Activated naive CD4-positive, alpha-beta T cell (primary cell): Measurements from ENCODE around the gene NFIC.
"Not testable (repeated sequence)": the region's sequence is repeated elsewhere in the genome, so short reads cannot be mapped to it uniquely, and the experiment has no call there.

Experiments
- DNase-seq, 4 experiments: peaks; one replicate each; lab custom pipeline; 2025; lab: John Stamatoyannopoulos, UW

Gene NFIC

DNA sequence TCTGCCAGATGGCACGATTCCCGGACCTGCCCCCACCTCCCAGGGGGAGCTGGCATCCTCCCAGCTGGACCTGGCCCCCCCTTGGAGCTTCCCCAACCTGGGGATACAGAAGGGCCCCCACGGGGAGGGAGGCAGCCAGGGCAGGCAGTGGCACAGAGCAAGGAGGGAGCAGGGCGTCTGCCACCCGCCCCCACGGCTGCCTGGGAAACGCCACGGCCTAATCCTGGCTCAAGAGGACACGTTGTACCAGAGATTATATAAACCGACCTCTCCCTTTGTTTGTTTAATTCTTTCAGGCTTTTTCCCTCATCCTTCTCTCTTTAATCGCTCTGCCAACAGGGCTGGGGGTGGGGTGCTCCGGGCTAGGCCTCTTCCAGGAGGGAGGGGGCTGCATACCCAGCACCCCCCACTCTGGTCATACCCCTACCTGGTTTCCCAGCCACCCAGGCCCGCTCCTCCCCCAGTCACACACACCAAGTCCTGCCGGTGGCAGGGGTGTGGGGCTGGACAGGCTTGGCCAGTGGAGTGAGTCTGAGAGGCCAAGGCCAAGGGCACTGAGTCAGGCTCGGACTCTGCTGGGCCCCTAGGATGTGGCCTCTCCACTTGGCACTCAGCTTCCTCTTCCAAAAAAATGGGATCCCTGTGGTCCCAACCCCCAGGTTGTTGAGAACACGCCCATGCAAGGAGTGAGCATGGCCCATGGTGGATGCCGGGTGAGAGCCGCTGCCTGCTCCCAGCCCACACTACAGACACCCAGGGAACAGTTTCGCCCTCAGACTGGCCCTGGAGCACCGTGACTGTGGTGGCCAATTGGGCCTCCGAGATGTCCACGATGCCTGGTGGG, 29.5 kb upstream of the NFIC start:
- no peak for DNase-seq

DNA sequence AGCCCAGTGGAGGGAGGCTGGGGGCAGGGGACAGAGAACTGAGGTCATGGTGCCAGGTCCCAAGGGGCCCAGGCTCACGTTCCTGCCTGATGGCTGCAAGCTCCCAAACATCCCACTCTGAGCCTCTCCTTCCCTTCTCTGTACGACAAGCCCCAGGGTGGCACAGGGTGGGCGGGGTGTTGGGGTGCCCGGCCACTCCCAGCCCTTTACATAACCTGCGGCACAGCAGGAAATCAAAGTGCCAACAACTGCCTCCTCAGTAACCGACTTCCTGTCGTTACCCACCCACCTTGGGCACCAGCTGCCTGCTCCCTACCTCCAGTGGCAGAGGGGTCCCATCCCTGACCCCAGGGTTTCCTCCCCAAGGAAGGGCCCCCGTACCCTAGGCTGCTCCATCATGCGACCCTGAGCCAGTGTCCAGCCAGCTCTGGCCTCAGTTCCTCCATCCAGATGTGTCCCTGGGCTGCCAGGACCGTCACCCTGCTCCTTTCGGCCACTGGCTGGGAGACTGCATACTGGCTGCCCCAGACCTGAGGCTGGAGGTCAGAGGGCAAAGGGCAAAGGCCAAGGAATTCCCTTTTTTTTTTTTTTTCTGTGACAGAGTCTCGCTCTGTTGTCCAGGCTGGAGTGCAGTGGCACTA, 27.7 kb upstream of the NFIC start:
- peak in 2 of 4 experiments; percentile 52 to 66 for DNase-seq

DNA sequence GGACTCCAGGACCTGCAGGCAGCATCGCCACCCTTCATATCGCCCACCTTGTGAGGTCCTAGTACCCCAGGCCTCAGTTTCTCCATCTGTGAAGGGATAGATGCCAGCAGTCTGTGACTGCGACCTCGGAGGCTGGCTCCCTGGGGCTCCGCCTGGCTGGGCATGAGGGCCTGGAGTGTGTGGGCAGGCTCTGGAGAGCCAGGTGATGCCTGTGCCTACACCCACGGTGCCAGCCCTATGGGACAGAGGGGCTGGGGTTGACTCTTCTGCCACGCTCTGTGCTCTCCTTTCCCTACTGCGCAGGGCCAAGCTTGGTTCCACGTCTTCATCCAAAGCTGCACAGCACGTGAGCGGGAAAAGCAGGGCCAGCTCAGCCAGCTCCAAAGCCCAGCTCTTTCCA, 26.0 kb upstream of the NFIC start:
- no peak for DNase-seq

DNA sequence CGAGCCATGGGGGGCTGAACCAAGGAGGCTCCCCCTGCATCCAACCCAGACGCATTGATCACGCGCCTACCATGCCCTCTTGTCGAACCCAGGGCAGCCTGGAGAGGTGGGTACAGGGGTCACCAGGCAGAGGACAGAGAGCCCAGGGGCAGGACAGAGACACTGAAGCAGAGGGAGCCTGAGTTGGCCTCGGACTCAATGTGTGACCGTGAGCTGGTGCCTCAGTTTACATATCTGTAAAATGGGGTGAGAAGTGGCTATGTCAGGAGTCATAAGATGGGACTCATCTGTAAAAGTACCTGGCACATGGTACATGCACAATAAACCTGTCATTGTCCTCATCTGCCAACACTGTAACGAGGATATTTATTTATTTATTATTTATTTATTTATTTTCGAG, 24.1 kb upstream of the NFIC start:
- DNase-seq, result no peak

DNA sequence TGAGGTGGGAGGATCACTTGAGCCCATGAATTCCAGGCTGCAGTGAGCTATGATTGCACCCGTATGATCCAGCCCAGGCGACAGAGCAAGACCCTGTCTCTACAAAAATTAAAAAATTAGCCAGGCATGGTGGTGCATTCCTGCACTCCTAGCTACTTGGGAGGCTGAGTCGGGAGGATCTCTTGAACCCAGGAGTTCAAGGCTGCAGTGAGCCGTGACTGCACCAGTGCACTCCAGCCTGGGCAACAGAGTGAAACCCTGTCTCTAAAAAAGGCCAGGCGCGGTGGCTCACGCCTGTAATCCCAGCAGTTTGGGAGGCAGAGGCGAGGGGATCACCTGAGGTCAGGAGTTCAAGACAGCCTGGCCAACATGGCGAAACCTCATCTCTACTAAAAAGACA, 23.4 kb upstream of the NFIC start:
- DNase-seq, result not testable (repeated sequence)

DNA sequence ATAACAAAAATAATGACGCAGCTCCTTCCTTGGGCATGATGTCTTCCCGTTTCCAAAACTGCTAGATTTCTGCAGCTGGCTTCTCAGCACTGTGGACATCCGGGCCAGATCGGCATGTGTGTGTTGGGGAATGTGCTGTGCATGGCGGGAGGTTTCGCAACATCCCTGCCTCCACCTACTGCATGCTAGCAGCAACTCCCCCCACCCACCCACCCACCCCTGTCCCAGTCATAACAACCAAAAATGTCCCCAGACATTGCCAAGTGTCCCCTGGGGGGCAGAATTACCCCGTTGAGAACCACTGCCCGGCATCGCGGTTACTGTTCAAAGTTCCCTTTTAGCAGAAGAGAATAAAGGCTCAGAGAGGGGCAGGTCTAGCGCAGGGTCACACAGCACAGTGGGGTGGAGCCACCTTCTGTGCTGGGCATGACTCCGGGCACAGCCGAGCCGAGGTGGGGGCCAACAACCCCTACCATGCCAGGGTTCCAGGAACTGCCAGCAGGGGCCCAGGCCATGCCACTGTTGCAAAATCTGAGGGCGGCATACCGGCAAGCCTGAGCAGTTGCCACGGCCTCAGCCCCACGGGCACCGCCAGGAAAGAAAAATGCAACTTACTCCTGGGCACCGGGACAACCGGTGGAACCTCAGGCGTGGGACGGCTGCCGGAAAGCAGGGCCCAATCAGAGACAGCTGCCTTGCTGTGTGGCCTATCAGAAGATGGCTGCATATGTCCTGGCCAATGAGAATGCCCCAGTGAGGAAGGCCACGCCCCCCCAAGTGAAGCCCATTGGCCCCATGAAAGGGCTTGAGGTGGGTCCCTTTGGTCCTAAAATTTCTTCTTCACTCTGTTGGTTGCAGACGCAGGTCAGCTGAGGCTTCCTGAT, 22.5 kb upstream of the NFIC start:
- peak in 2 of 4 experiments; percentile 19 for DNase-seq

GRCh38 chr19:3344608-3345598, 21.5 kb upstream of the NFIC start:
- DNase-seq, result no peak

DNA sequence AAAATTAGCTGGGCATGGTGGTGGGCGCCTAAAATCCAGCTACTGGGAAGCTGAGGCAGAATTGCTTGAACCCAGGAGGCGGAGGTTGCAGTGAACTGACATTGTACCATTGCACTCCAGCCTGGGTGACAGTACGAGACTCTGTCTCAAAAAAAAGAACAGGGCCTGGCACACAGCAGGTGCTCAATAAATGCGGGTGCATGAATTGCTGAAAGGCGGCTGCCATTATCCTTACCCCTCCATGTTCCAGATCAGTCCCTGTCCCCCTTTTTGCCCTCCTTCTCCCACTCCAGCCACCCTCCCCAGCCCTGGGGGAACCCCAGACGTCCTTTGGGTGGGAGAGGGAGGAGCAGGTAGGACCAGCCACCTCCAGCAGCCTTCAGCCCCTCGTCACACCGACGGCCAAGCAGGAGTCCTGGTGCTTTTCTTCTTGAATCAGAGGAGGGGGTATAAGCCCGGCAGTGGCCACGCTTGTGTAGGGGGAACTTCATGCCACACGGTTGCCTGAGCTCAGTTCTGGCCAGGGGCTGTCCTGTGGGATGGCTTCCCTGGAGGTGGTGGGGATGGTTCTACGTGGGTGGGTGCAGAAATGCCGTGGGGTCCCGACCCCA, 20.4 kb upstream of the NFIC start:
- DNase-seq, result no peak

GRCh38 chr19:3346677-3347353, 19.6 kb upstream of the NFIC start:
- DNase-seq, result no peak

DNA sequence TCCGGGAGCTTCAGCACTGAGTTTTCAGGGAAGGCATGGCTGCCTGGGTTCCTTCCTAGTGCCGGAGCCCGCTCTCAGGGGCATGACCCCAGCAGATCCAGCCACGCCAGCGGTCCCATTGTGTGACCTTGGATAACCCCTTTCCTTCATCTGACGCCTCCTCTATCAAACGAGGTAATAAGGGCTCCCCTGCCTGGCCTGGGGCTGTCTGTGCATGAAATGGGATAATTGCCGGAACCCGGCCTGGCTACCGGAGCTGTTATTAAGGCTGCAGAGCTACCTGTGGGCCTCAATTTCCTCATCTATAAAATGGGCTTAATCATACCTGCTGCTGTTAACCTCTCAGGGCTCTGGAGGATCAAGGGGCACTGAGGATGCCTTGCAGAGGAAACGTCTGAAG, 18.3 kb upstream of the NFIC start:
- DNase-seq, result no peak

- not testable (repeated sequence) for DNase-seq
These were observed 17.9 kb upstream of the NFIC start for GRCh38 chr19:3348469-3348868.

GRCh38 chr19:3350014-3350663, 16.2 kb upstream of the NFIC start:
- no peak for DNase-seq

DNA sequence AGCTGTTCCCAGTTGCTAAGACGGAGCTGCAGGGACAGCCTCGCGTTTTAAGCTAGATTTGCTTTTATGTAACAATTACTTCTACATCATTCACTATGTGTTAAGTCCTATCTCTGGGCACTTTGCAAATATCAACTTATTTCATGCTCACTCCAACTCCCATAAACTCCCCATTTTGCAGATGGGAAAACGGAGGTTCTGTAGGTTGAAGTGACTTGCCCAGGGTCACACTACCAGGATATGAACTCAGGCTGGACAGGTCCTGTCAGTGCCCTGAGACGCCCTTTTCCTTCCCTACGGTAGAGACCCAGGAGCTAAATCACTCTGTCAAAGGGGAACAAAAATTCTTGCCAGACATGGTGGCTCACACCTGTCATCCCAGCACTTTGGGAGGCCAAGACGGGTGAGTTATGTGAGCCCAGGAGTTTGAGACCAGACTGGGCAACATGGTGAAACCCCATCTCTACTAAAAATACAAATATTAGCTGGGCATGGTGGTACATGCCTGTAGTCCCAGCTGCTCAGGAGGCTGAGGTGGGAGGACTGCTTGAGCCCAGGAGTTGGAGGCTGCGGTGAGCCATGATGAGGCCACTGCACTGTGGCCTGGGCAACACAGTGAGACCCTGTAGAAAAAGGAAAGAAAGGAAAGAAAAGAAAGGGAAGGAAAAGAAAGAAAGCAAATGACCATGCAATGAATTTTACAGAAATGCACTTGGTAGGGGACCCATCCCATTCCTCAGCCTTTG, 14.5 kb upstream of the NFIC start:
- no peak for DNase-seq

DNA sequence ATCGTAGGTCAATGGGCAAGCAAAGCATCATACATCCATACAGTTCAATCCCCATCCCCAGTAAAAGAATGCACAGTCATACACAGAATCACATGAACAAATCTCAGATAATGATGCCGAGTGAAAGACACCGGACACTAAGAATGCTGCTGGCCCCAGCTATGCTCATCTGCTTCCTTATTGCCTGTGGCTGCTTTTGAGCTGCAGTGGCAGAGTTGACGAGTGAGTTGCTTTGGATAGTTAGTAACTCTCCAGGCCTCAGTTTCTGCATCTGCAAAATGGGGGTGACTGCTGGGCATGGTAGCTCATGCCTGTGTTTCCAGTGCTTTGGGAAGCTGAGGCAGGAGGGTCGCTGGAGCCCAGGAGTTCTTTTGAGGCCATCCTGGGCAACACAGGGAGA, 12.9 kb upstream of the NFIC start:
- no peak for DNase-seq

- no peak for DNase-seq
These were observed 9.6 kb upstream of the NFIC start for GRCh38 chr19:3356805-3357204.

DNA sequence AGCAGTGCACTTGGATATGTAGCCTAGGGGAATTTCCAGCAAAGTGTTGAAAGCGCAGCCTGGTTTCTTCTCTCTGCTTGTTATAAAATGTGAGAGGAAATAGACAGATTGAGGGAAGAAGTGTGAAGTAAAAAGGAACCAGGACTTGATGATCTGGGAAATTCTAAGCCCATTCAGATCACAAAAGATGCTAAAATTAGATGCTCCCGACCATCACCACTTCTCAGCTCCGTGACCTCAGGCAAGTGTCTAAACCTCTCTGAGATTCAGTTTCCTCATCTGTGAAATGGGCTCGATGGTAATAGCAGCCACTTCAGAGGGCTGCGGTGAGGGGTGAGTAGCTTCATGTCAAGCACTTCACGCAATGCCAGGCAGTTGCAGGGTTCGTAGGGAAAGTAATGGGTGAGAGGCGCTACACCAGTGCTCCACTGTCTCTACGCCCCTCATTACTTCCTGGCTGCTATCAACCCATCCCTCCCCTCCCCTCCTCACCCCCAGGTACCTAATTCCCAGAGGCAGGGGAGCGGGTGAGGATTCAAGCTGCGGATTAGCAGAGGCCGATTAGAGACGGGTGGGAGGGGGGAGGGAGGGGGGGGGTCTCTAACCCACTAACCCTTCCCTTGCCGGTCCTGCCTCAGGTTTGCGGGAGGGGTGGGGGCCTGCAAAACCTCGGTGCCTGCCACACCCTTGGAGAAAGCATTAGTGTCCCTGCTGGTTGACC, 9.0 kb upstream of the NFIC start:
- no peak for DNase-seq

GRCh38 chr19:3357992-3358688, 8.2 kb upstream of the NFIC start:
- DNase-seq, result peak in 1 of 4 experiments; percentile 29

GRCh38 chr19:3358689-3359014, 7.7 kb upstream of the NFIC start:
- DNase-seq, result no peak
